Measurements from ENCODE around the gene CCDC9B.

Gene CCDC9B

GRCh38 chr15:40290545-40290917 lies 50.2 kb downstream of the CCDC9B start:
- no peak for DNase-seq (ENCODE audit: low spot score)

DNA sequence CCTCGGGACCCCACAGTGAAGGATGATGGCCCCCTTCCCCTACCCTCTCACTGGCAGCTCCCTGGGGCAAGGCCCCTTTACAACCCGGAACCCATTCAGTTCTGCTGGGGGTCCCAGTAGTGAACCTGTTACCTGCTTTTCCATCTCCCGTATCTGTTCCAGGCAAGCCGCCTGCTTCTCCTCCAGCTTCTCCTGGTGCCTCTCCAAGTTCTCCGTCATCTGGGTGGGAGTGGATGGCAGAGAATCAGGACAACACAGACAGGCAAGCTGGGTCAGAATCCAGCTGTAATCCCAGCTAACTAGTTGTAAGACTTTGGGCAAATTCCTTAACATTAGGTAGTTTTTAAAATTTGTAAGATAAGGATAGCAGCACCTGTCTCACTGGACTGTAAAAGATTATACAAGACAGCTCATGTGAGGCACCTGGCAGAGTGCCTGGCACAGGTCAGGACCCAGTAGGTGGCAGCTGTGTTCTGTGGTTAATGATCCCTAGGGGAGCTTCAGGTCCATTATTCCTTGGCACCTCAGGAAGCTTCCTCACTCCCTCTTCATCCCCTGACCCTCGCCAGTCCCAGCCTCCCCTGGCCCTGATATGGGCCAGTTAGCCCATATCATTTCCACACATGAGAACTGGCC lies 51.5 kb downstream of the CCDC9B start:
- DNase-seq (ENCODE audit: low spot score) = no peak

DNA sequence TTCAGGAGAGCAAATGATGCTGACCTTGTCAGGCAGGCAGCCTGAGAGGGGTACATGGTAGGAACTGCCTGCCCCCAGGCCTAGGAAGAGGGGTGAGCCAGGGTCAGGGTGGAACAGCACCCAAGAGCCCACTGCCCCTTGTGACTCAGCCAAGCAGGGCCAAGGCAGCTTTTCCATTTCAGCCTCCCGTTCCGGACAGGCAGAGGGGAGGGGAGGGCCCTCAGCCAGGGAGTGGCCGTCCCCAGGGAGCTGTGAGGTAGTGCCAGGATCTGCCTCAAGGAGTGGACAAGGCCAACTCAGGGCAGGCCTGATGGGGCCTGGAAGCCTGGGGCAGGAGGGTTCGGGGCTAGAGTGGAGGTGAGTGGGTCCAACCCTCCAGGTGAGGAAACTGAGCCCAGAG lies 52.8 kb downstream of the CCDC9B start:
- DNase-seq (ENCODE audit: low spot score) = no peak

DNA sequence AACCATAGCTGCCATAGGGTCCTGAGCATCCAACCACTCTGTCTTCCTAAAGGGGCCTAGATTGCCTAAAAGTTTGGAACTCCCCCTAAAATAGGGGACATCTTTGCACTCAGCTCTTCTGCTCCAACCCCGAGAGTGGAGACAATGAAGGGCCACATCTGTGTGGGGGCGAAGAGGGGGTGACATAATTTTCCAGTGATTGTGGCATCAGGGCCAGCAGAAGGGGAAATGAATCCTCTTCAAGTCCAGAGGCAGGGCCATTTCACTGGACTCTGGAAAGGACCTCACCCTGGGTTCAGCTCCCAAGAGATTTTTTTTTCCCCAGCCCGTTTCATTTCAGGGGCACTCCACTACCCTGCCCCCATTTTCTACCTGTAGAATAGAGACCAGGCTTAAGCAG lies 53.2 kb downstream of the CCDC9B start:
- DNase-seq (ENCODE audit: low spot score) = no peak

DNA sequence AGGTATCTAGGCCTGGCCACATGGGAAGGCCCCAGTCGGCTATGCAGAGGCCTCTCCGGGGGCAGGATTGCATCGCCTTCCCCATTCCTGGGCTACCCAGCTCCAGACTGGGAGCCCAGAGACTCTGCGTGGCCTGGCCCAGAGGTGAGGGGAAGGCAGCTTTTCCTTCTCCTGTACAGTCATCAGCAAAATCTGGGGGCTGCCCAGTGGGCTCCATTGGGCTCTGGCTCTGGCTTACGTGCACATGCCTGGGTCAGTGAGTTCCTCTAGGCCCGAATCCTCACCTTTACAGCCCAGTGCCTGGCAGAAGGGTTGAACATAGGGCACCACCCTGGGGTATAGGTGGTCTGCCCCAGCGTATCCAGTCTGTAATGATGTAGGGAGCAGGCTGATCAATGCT lies 53.9 kb downstream of the CCDC9B start:
- DNase-seq (ENCODE audit: low spot score) = no peak

DNA sequence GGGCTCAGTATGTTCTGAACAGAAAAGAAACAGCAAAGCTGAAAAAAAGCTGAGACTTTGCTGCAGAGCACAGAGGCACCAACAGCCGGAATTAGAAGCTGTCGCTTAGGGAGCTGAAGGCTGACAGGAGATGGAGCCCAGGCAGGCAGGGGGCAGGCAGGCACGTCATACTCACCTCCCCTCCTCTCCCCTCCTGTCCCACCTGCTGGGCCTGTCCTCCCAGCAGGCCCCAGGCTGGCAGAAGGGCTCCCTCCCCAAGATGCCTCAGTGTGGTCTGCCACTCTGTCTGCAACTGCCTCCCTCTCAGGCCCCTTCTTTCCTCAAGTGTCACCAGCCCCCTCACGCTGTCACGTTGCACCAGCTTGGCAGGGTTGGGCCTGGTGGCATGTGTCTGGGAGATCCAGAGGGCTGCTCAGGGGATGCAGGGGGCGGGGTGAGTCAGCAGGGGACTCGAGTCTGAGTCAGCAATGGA lies 54.6 kb downstream of the CCDC9B start:
- no peak for DNase-seq (ENCODE audit: low spot score)

GRCh38 chr15:40285554-40286011 lies 55.2 kb downstream of the CCDC9B start:
- no peak for DNase-seq (ENCODE audit: low spot score)

DNA sequence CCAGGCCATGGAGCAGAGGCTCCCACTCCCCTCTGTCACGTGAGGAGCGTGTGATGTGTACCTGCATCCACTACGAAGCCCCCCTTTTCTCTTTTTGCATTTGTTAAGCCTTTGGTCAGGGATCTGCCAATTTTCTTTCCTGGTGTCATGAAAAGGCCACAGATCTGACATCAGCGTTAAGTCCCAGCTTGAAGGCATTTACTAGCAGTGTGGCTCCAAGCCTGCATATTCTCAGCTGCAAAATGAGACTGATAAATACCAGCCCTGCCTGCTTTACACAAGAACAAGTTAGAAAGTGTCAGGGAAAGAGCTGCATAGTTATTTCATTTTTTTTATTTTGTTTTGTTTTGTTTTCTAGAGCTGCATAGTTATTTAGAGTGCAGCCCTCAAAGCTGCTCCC lies 55.6 kb downstream of the CCDC9B start:
- DNase-seq (ENCODE audit: low spot score) = no peak

DNA sequence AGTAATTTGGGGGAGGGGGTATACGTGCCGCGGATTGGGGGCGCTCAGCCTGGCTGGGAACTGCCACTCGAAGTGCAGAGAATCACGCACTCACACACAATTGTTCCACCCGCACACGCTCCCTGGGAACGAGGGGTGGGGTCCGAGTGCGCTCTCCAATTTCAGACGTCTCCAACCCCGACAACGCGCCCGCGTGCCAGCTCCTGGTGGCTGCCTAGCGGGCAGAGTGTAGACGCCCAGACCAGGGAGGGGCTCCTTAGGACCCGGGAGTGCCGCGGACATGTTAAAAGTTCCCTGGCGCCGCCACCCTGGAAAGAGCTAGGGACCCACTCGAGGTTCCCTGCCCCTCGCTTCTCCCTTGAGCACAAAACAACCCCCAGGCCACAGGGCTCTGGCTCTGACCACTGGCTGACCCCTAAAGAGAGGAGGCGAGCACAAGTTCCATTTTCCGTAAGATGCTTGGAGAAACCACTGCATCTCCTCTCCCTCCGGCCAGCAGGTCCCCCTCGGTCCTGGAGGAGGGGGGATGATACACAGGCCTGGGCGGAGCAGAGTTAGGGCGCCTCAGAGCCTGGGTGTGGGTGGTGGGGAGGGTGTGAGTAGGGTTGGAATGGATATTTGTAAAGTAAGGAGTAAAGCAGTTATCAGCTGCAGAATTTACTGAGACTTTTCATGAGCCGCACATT lies 57.0 kb downstream of the CCDC9B start:
- DNase-seq (ENCODE audit: low spot score) = no peak

GRCh38 chr15:40282869-40283614 lies 57.7 kb downstream of the CCDC9B start, which contains the start of gene ANKRD63:
Gene ANKRD63 (minus strand): TSS chr15:40283064. CDS start chr15:40282586, 478 bp downstream.
- no peak for DNase-seq (ENCODE audit: low spot score)

DNA sequence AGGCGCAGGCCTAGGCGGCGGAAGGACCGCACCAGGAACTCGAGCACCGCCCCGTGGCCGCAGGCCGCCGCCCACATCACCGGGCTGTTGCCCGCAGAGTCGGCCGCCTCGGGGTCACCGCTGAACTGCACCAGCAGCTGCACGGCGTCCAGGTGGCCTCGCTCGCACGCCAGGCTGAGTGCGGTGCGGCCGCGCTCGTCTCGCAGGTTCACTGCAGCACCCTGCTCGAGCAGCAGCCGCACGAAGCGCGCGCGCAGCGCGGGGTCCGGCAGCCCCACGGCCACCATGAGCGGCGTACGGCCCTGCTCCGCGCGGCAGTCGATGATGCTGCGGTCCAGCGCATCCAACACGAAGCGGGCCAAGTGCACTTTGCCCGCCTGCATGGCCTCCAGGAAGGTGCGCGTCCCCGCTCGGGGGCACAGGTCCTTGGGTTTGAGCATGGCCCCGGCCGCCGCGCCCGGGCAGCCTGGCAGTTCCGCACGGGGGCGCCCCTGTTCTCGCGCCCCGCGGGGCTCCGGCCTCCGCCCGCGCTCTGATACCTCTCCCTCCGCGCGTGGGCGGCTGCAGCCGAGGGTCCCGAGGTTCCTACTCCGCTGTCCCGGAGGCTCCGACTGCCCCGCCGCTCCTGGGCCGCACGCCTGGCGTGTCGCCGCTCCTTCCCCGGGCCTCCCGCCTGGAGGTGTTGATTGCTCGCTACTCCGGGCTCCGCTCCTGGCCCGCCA lies 58.4 kb downstream of the CCDC9B start:
- DNase-seq (ENCODE audit: low spot score) = peak; percentile 37

- no peak for DNase-seq (ENCODE audit: low spot score)
Observed at GRCh38 chr15:40281801-40282146, 59.0 kb downstream of the CCDC9B start.

Measured in CD4-positive, alpha-beta T cell treated with Interleukin-6 at 100 ng/mL for 8 hours (primary cell).